ENCODE data around the gene CDC42SE2.
"Not testable (repeated sequence)": the region's sequence is repeated elsewhere in the genome, so short reads cannot be mapped to it uniquely, and the experiment has no call there.

Gene CDC42SE2

GRCh38 chr5:131371835-131372234, 108.0 kb downstream of the CDC42SE2 start:
- DNase-seq: no peak

GRCh38 chr5:131373265-131373664, 109.4 kb downstream of the CDC42SE2 start:
- DNase-seq: no peak

DNA sequence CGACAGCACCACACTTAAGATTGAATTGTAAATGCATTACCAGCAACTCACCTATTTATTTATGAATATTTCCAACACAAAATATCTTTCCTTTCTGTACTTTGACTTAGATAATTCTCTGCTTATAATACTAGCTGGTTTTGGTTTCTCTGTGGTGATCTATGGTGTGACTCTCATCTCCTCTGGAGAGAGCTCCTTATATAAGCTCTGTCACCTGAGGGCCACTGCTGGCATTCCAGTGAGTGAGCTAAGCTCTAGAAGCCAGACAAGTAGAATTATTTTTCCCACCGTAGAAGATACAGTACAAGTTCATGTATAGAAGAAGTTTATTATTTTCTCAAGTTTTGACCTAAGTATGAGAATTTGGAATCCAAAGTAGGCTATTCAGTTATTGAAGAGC, 111.5 kb downstream of the CDC42SE2 start:
- DNase-seq: no peak

GRCh38 chr5:131377346-131377745, 113.5 kb downstream of the CDC42SE2 start:
- no peak for DNase-seq

DNA sequence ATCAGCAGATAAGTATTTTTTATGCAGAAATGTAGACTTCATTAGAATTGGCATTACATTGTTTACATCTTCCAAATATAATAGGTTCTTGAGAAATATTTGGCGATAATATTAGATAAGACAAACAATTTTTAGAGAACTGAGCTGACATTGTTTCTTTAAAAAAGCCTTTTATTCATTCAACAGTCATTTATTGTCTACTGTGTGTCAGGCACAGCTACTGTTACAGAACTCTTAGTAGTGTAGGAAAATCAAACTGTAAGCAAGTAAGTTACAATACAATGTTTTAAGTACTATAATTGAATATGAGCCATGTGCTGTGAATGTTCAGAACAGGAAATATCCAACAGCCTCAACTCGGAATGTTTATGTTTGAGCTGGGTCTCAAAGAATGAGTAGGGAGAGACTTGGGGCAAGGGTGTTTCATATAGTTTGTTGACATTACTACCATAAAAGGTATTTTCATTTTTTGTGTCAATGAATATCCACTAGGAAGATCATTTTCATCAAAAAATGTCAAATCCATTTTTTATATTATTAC, 114.0 kb downstream of the CDC42SE2 start:
- DNase-seq: no peak

DNA sequence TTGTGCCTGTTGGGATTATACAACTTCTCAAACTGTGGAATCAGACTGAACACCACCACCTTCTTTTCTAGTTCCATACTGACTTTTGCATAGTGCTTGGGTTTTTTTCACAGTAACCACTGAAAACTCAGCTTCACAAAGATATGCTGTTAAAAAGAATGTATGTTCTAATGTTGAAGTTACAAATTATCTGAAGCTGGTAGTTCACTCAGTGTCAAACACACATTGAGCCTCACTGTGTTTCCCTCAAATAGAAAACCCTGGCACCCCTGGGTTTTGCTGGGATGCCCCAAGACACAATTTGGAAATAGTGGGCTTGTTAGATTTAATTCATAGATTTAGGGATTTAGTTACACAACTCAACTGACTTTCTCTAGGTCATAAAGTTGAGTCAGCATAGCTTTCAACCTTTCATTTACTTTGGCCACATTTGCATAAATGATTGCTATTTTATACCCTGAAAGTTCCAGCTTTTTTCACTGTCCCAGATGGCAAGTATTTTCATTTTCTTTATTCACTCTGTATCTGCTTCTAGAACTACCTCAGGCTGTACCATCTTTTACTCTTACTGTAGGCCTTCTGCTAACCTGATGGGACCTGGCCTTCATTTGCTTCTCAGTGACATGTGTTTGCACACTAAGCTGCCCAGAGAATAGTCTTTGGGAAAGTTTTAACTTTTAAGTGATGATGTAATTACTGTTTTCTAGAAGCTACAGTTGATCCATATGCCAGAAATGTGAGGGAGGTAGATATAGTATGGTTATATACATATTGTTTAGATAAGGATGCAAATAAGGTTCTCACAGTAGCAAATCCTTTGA, 115.1 kb downstream of the CDC42SE2 start:
- no peak for DNase-seq

GRCh38 chr5:131379723-131380122, 115.9 kb downstream of the CDC42SE2 start:
- no peak for DNase-seq

- not testable (repeated sequence) for DNase-seq
Measured at GRCh38 chr5:131380238-131380637, 116.4 kb downstream of the CDC42SE2 start.

GRCh38 chr5:131381021-131381420, 117.2 kb downstream of the CDC42SE2 start:
- DNase-seq: no peak

DNA sequence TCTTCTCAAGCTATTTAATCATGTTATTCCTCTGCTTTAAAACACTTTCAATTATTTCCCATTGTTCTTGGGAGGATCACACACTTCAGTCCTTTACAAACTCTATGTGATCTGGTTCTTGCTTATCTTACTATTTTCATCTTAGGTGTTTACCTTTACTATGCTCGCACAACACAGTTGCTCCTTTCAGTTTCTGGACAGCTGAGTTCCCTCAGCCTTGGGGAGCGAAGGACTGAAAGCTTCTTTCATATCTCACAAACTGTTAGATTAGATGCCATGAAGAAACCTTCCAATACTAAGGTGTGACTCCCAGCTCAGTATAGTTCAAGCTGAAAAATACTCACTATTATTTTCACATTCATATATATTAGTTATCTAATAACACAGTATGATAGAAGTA, 117.9 kb downstream of the CDC42SE2 start:
- no peak for DNase-seq

DNA sequence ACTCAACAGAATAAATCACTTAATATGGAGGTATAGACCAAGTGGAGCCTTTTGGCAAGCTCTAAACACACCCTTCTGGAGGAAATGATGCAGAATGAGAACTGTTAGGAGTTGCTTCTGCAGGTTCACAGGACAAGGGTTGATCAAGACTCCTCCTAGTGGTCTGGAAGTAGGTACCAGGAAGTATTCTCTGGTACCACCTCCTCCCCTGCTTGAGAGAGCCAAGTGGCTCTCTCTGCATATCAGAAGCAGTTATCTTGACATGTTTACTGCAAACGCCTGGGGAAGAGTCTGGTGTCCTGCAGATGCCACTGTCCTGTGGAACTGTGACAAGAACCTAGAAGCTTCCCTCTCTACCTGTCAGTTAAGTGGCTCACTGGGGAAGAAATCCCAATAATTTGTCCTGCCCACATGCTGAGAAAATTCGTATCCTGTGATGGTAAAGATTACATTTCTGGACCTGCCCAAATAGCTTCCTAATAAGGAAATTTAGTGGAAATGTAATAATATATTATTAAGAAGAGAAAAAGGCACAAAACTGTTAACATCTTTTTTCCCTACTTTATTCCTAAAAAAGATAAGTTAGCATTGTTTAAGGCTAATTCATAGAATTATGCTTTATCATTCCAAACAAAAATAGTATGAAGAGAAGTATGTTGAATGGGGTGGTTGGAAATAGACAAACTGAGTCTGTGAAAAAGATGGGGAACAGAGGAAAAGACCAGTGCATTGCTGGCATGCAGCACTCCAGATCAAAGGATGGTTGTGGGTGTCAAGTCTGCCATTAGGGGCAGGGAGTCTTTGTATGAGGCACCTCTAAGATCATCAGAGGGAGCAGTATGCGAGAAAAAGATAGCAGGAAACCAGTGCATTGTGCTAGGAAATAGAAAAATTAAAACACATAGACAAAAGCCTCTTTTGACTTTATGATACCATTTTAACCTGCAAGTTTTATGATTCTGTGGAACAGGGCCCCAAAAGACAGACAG, 118.8 kb downstream of the CDC42SE2 start:
- no peak for DNase-seq

- no peak for DNase-seq
Measured at GRCh38 chr5:131384173-131384572, 120.3 kb downstream of the CDC42SE2 start.

DNA sequence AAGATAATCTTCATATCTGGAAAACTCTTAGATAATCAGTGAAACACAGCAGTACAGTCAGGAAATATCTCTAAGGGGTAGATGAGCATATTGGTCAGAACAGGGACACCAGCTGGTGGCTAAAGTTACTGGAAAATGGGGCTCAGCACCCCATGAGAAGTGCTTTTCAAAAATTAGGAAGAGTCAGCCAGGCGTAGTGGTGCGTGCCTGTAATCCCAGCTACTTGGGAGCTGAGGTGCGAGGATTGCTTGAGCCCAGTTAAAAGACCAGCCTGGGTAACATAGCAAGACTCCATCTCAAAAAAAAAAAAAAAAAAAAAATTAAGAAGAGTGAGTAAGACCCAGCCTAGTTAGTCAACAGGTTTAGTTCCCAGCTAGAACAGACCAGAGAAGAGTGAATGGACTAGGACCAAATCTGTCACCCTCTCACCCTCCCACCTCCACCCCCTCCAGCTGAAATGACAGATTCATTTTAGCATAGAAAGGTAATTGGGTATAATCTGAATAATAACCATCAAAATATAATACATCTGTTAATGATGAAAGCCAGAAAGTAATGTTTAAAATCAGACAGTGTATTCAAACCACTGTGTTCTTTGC, 120.9 kb downstream of the CDC42SE2 start:
- DNase-seq: no peak

- DNase-seq: no peak
Measured at GRCh38 chr5:131386124-131386523, 122.3 kb downstream of the CDC42SE2 start.

- DNase-seq: no peak
Measured at GRCh38 chr5:131386779-131387178, 122.9 kb downstream of the CDC42SE2 start.

DNA sequence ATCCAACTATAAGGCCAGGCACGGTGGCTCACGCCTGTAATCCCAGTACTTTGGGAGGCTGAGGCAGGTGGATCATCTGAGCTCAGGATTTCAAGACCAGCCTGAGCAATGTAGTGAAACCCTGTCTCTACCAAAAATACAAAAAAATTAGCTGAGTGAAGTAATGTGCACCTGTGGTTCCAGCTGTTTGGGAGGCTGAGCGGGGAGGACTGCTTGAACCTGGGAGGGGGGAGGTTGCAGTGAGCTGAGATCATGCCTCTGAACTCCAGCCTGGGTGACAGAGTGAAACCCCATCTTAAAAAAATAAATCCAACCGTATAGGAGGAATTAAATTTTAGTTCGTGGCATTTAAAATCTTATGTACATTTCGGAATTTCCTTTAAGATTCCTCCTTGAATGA, 123.4 kb downstream of the CDC42SE2 start:
- DNase-seq: no peak

GRCh38 chr5:131389096-131389868, 125.4 kb downstream of the CDC42SE2 start:
- DNase-seq: no peak

DNA sequence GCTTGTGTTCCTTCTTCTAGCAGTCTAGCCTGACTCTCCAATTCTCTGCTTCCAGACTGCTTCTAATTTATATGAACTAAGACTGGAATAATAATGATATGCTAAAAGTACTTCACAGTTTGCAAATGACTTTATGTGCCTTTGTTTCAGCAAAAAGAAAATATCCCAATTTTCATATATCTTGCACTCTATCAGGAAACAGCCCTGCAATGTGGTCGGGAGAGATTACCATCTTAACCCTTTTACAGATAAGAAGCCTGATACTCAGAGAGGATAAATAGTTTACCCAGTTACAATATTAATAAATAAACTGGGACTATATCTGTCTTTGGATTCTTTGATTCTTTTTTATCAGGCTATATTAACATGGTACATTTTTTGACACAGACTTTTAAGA, 126.0 kb downstream of the CDC42SE2 start:
- DNase-seq: no peak

DNA sequence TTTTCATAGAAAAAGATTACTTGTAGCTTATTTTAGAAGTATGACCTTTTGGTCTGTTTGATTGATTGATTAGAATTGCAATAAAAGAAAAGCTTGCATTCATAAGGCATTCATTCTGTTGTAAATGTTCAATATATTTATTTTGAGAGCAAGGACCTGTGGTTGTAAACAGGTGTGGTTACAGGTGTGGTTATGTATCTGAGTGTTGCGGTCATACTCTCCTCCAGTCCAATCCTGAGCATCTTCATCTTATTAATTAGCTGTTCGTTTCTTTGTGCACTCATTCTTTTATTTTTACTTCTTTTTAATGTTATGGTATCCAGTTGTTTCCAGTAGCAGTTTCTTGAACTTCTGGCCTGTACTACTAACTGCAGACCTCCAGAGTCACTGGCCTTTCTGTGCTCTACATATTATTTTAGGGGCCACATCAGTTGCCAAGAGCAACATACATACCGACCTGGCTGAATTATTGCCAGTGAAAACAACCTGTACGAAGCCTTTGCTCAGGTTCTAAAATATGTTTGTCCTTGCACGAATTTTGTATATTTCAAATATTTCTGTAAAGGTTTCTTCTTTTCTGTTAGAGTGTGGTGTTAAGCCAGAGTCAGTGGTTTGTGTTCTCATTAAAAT, 128.7 kb downstream of the CDC42SE2 start:
- no peak for DNase-seq

DNA sequence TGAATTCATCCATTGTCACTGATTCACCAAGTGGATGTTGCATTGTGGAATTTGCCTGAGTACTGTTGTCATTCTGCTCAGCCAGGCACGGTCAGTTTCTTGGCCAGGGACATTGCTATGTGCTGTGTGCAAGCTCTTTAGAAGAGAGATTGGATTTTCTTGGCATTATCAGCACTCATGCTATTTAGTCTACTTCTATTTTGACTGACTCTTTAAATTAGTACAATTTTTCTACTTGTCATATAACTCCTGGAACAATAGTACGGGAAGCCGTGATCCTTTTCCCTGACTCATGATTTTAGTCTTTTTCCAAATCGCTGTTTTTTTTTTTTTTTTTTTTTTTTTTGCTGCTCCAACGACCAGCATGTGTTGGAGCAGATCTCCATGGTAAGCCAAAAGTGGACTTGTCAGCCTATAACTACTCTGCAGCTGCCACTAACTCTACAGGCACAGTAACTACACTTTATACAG, 129.7 kb downstream of the CDC42SE2 start:
- no peak for DNase-seq

- no peak for DNase-seq
Measured at GRCh38 chr5:131394128-131394527, 130.3 kb downstream of the CDC42SE2 start.

DNA sequence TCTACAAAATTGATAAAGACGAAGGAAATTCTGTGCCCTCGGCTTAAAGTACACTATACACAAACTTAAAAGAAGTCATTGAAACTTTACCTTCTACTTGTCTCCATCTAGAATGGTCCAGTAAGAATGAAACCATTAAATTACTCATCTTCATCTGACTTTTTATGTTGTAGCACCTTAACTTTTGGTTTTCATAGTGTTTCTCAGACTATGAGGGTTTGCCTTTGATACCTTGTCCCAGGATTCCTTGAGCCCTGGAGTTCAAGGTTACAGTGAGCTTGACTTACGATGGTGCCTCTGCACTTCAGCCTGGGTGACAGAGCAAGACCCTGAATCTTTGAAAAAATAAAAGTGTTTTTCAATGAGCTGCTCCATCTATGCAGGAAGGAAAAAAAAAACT, 132.2 kb downstream of the CDC42SE2 start:
- no peak for DNase-seq

Data from NCI-H1930 (cell line).